Prostate gland (tissue), 2 donors: ENCODE data around the gene SPTBN1.

Experiments used
- POLR2A ChIP-seq: fragments of 450-650 bp; IDR thresholded peaks from one replicate; pipeline ENCODE4 v1.6.1; 2016; ENCODE audit warnings: antibody characterized with exemption, mild to moderate bottlenecking
- POLR2AphosphoS5 ChIP-seq: sonication (generic); formaldehyde crosslinking; IDR thresholded peaks from one replicate; pipeline ENCODE4 v1.6.1; 2017; ENCODE audit warnings: antibody characterized with exemption
- TF ChIP-seq, protein P1 (sequence below), 4 experiments: fragments of 200-600 bp in 2 of 4; fragments of 450-650 bp in 2 of 4; sonication (generic) in 2 of 4; IDR thresholded peaks; 1 replicate in 3 of 4; 2 replicates in 1 of 4; pipeline ENCODE4 v1.5.1; 2016 to 2019; ENCODE audit warnings: antibody characterized with exemption in 4 of 4, mild to moderate bottlenecking in 2 of 4, moderate library complexity in 2 of 4

GRCh38 chr2:54512183-54512582 lies 56.1 kb downstream of the SPTBN1 start:
- TF ChIP-seq, protein P1, sequence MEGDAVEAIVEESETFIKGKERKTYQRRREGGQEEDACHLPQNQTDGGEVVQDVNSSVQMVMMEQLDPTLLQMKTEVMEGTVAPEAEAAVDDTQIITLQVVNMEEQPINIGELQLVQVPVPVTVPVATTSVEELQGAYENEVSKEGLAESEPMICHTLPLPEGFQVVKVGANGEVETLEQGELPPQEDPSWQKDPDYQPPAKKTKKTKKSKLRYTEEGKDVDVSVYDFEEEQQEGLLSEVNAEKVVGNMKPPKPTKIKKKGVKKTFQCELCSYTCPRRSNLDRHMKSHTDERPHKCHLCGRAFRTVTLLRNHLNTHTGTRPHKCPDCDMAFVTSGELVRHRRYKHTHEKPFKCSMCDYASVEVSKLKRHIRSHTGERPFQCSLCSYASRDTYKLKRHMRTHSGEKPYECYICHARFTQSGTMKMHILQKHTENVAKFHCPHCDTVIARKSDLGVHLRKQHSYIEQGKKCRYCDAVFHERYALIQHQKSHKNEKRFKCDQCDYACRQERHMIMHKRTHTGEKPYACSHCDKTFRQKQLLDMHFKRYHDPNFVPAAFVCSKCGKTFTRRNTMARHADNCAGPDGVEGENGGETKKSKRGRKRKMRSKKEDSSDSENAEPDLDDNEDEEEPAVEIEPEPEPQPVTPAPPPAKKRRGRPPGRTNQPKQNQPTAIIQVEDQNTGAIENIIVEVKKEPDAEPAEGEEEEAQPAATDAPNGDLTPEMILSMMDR (IDR thresholded peaks at IDR 0.05), result no peak
- no peak for TF ChIP-seq POLR2A
- TF ChIP-seq POLR2AphosphoS5, result no peak
